LNCaP clone FGC (cell line): Measurements from ENCODE around the gene JAGN1.

Experiments used
- DNase-seq: peaks from one replicate; pipeline ENCODE4 v3.0.0-alpha.2; 2011; ENCODE audit warnings: low read depth
- H3K4me3 ChIP-seq: 2 replicates; pipeline ENCODE4 v1.5.1; 2011; ENCODE audit warnings: mild to moderate bottlenecking, low read depth, low read length, control low read depth
- TF ChIP-seq, protein P1 (sequence below): IDR thresholded peaks from 2 replicates; pipeline ENCODE4 v1.5.1; 2012; ENCODE audit warnings: mild to moderate bottlenecking; ENCODE audit not compliant: control insufficient read depth, insufficient read depth; ENCODE audit errors: extremely low read depth

The JAGN1 gene

GRCh38 chr3:9932535-9932842, 42.1 kb downstream of the JAGN1 start:
- DNase-seq: no peak
- TF ChIP-seq, protein P1, sequence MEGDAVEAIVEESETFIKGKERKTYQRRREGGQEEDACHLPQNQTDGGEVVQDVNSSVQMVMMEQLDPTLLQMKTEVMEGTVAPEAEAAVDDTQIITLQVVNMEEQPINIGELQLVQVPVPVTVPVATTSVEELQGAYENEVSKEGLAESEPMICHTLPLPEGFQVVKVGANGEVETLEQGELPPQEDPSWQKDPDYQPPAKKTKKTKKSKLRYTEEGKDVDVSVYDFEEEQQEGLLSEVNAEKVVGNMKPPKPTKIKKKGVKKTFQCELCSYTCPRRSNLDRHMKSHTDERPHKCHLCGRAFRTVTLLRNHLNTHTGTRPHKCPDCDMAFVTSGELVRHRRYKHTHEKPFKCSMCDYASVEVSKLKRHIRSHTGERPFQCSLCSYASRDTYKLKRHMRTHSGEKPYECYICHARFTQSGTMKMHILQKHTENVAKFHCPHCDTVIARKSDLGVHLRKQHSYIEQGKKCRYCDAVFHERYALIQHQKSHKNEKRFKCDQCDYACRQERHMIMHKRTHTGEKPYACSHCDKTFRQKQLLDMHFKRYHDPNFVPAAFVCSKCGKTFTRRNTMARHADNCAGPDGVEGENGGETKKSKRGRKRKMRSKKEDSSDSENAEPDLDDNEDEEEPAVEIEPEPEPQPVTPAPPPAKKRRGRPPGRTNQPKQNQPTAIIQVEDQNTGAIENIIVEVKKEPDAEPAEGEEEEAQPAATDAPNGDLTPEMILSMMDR: no peak
- H3K4me3 ChIP-seq: peak overlapping the region; percentile 90

- no peak for DNase-seq
- TF ChIP-seq, protein P1: peak; percentile 65
- peak overlapping the region; percentile 90 for H3K4me3 ChIP-seq
These were observed 42.6 kb downstream of the JAGN1 start for GRCh38 chr3:9932843-9933560.

DNA sequence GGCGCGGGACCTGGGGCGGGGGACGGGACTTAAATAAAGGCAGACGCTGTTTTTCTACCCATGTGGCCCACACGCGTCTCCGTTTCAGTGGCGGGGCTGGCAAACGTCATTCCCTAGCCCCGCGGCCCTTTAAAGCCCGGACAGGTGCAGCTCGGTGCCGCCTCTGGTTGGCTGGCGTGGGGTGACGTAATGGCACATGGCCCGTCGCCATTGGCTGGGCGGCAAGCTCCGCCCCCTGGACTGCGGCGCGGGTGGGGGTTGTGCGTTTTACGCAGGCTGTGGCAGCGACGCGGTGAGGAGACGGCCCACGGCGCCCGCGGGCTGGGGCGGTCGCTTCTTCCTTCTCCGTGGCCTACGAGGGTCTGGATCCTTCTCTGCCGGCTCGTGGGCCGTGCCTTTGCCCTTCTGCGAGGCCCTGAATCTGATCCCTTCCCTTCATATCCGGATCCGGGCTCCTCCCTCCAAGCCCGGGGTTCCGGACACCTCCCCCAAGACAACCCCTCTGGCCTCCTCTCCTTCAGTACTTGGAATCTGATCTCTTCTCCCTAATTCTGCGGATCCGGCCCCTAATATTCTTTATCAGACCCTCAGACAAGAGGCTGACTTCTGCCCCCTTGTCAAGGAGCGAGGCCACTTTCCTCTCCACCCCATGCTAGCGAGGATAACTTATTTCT, 43.3 kb downstream of the JAGN1 start, which contains the start of gene CRELD1:
Gene CRELD1, plus strand, starts transcription at position 274 of the 674 bp plus-strand sequence. CDS start 605 bp downstream, outside the sequence.
- H3K4me3 ChIP-seq: peak within 1 kb of the TSS; percentile 90
- TF ChIP-seq, protein P1: no peak
- DNase-seq: peak; percentile 85

GRCh38 chr3:9934235-9934621, 43.8 kb downstream of the JAGN1 start:
- peak overlapping the region; percentile 90 for H3K4me3 ChIP-seq
- TF ChIP-seq, protein P1: 0 out of 2 replicates have a peak, but pooled peaks have one; percentile 4
- DNase-seq: no peak

DNA sequence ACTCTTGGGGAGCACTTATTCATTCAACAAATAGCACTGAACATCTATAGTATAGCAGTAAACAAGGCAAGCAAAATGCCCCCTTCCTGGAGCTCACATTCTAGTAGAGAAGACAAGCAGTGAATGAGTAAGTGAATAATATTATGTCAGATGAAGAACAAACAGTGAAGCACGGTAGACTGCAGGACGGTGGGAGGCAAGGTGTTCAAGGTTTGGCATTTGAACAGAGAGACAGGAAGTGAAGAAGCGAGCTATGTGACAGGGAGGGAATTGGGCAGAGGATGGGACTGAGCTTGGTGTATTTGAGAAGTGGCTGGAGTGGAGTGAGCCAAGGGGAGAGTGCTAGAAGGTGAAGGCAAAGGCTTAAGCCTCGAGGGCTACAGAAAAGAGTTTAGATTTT, 44.6 kb downstream of the JAGN1 start:
- peak overlapping the region; percentile 90 for H3K4me3 ChIP-seq

GRCh38 chr3:9935966-9936510, 45.6 kb downstream of the JAGN1 start:
- DNase-seq: no peak
- H3K4me3 ChIP-seq: no peak overlapping the region
- TF ChIP-seq, protein P1: no peak

More for the DNA sequence above, 44.6 kb downstream of the JAGN1 start:
- TF ChIP-seq, protein P1: no peak
- no peak for DNase-seq
